ENCODE results near the gene RO60.

RO60 gene

DNA sequence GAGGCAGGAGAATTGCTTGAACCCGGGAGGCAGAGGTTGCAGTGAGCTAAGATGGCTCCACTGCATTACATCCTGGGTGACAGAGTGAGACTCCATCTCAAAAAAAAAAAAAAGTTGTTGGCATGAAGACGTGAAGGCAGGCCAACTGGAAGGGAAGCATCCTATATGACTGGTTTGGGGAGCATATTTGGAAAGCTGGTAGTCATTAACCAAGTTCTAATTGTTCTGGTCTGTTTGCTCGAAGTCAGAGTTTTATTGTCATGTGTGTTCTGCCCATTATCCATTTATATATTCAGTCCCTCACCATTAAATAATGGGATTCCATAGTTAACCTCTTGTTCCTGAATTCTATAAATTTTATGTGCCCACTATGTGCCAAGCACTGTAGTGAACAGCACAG, 49.1 kb downstream of the RO60 start:
- no peak for FAIRE-seq
- DNase-seq (ENCODE audit: insufficient read length, low spot score) = no peak
- no peak for TF ChIP-seq POLR2A (IDR thresholded peaks at IDR 0.05; ENCODE audit: low read depth, low read length)
